GM23338 (cell line): Measurements from ENCODE around the gene ERRFI1. TPM values are rescaled to one million over a fixed set of nuclear protein-coding genes. Genes with fewer than 3 reads are reported as not detected.

ENCODE experiments used
- ATAC-seq: fragments of 200-7000 bp; cut with Tn5 transposase; 3 replicates; pipeline ENCODE4 v1.9.1; 2020
- DNase-seq: peaks from one replicate; pipeline ENCODE4 v3.0.0-alpha.2; 2015; ENCODE audit warnings: low spot score
- H2AFZ ChIP-seq: fragments of 200-600 bp; sonication (generic); 2 replicates; pipeline ENCODE4 v1.8.0; 2016; ENCODE audit warnings: antibody characterized with exemption, mild to moderate bottlenecking, moderate library complexity
- H3F3A ChIP-seq: fragments of 200-600 bp; sonication (generic); replicated peaks from 2 replicates; pipeline ENCODE4 v1.8.0; 2017; ENCODE audit warnings: antibody characterized with exemption, mixed run types, low read depth
- H3K27ac ChIP-seq: fragments of 200-600 bp; sonication (generic); 2 replicates; pipeline ENCODE4 v1.6.1; 2016; ENCODE audit warnings: low read depth
- H3K27me3 ChIP-seq: fragments of 200-600 bp; sonication (generic); 2 replicates; pipeline ENCODE4 v1.8.0; 2016; ENCODE audit warnings: mild to moderate bottlenecking, mixed run types, moderate library complexity; ENCODE audit not compliant: insufficient read depth
- H3K36me3 ChIP-seq: fragments of 200-600 bp; sonication (generic); 2 replicates; pipeline ENCODE4 v1.8.0; 2016; ENCODE audit warnings: mild to moderate bottlenecking; ENCODE audit not compliant: insufficient read depth
- H3K4me1 ChIP-seq: fragments of 200-600 bp; sonication (generic); 2 replicates; pipeline ENCODE4 v1.8.0; 2016; ENCODE audit warnings: mild to moderate bottlenecking, moderate library complexity; ENCODE audit not compliant: insufficient read depth
- H3K4me2 ChIP-seq: fragments of 200-600 bp; sonication (generic); 2 replicates; pipeline ENCODE4 v1.7.1; 2017; ENCODE audit warnings: mixed run types
- H3K4me3 ChIP-seq: fragments of 200-600 bp; sonication (generic); 2 replicates; pipeline ENCODE4 v1.6.1; 2016; ENCODE audit warnings: mixed run types
- H3K79me2 ChIP-seq: fragments of 200-600 bp; sonication (generic); replicated peaks from 2 replicates; pipeline ENCODE4 v1.8.0; 2017; ENCODE audit warnings: mild to moderate bottlenecking; ENCODE audit not compliant: insufficient read depth
- H3K9me2 ChIP-seq: fragments of 200-600 bp; sonication (generic); 2 replicates; pipeline ENCODE4 v1.8.0; 2017; ENCODE audit not compliant: insufficient read depth
- H4K20me1 ChIP-seq: fragments of 200-600 bp; sonication (generic); replicated peaks from 2 replicates; pipeline ENCODE4 v1.8.0; 2017; ENCODE audit warnings: mild to moderate bottlenecking; ENCODE audit not compliant: insufficient read depth
- H3K27ac Mint-ChIP-seq: 2 replicates; pipeline ENCODE4 v1.8.0; 2020; ENCODE audit warnings: inconsistent platforms, mild to moderate bottlenecking, moderate library complexity, mixed read lengths
- H3K27me3 Mint-ChIP-seq: 3 replicates; pipeline ENCODE4 v1.8.0; 2022; ENCODE audit warnings: low read depth, mild to moderate bottlenecking, moderate library complexity, mixed read lengths, inconsistent platforms; ENCODE audit not compliant: insufficient read depth, poor library complexity
- H3K36me3 Mint-ChIP-seq: 3 replicates; pipeline ENCODE4 v1.8.0; 2021; ENCODE audit warnings: low read depth, mild to moderate bottlenecking, inconsistent platforms, moderate library complexity, mixed read lengths
- H3K4me1 Mint-ChIP-seq: 3 replicates; pipeline ENCODE4 v1.8.0; 2020; ENCODE audit warnings: mild to moderate bottlenecking, inconsistent platforms, mixed read lengths
- H3K4me3 Mint-ChIP-seq: 3 replicates; pipeline ENCODE4 v1.8.0; 2021; ENCODE audit warnings: moderate library complexity, mild to moderate bottlenecking, inconsistent platforms, mixed read lengths
- H3K9me3 Mint-ChIP-seq: 3 replicates; pipeline ENCODE4 v1.8.0; 2020; ENCODE audit warnings: moderate library complexity, mild to moderate bottlenecking, inconsistent platforms, mixed read lengths
- CREB1 ChIP-seq: fragments of 250-450 bp; sonication (Bioruptor Pico); IDR thresholded peaks from 2 replicates; pipeline ENCODE4 v1.5.0; 2020; ENCODE audit warnings: low read depth, mild to moderate bottlenecking, moderate library complexity
- EZH2 ChIP-seq: fragments of 200-600 bp; sonication (generic); IDR thresholded peaks from one replicate; pipeline ENCODE4 v1.8.0; 2017; ENCODE audit warnings: antibody characterized with exemption, mild to moderate bottlenecking, low read depth; ENCODE audit not compliant: unreplicated experiment
- EZH2phosphoT487 ChIP-seq: fragments of 200-600 bp; sonication (generic); IDR thresholded peaks from one replicate; pipeline ENCODE4 v1.8.1; 2018; ENCODE audit warnings: antibody characterized with exemption; ENCODE audit not compliant: unreplicated experiment
- JUNB ChIP-seq: IDR thresholded peaks from one replicate; pipeline ENCODE4 v1.6.1; 2016; ENCODE audit warnings: antibody characterized with exemption; ENCODE audit not compliant: unreplicated experiment
- NANOG ChIP-seq: IDR thresholded peaks from 2 replicates; pipeline ENCODE4 v1.6.1; 2016; ENCODE audit warnings: antibody characterized with exemption, borderline replicate concordance
- POLR2AphosphoS5 ChIP-seq: IDR thresholded peaks from 2 replicates; pipeline ENCODE4 v1.6.1; 2016; ENCODE audit warnings: antibody characterized with exemption, low read depth
- STAT1 ChIP-seq: IDR thresholded peaks from one replicate; pipeline ENCODE4 v1.6.1; 2016; ENCODE audit warnings: antibody characterized with exemption; ENCODE audit not compliant: unreplicated experiment
- ZNF114 ChIP-seq: fragments of 250-450 bp; sonication (Bioruptor Pico); IDR thresholded peaks from 2 replicates; pipeline ENCODE4 v1.5.0; 2020; ENCODE audit warnings: mild to moderate bottlenecking, moderate library complexity
- ZNF331 ChIP-seq: fragments of 250-450 bp; sonication (Bioruptor Pico); IDR thresholded peaks from 2 replicates; pipeline ENCODE4 v1.5.0; 2020; ENCODE audit warnings: low read depth, mild to moderate bottlenecking, moderate library complexity
- polyA plus RNA-seq: library from polyadenylated mRNA; unstranded; fragments of >200 nt; fragmentation: Nextera tagmentation; extraction: Ambion mirVana; gene quantifications from 2 replicates; pipeline ENCODE4 v1.2.1, GENCODE V29; 2016
- total RNA-seq: library from RNA; depleted of rRNA; stranded (reverse); fragments of >200 nt; shearing (Covaris generic); gene quantifications from 2 replicates; pipeline ENCODE4 v1.2.3, GENCODE V29; 2014
- TF ChIP-seq, protein P1 (sequence below): IDR thresholded peaks from 2 replicates; pipeline ENCODE4 v1.6.1; 2016; ENCODE audit warnings: antibody characterized with exemption
- TF ChIP-seq, protein P2 (sequence below): IDR thresholded peaks from one replicate; pipeline ENCODE4 v1.6.1; 2018; ENCODE audit warnings: antibody characterized with exemption; ENCODE audit not compliant: unreplicated experiment
- TF ChIP-seq, protein P3 (sequence below), 2 experiments: fragments of 200-600 bp in 1 of 2; sonication (generic) in 1 of 2; conservative IDR thresholded peaks; 2 replicates each; pipeline versions ENCODE4 v1.5.1 to v1.6.1; 2016 to 2017; ENCODE audit warnings: antibody characterized with exemption in 2 of 2, low read depth in 2 of 2, mild to moderate bottlenecking in 2 of 2, moderate library complexity in 1 of 2
- TF ChIP-seq, protein P4 (sequence below): fragments of 250-450 bp; sonication (Bioruptor Pico); IDR thresholded peaks from 2 replicates; pipeline ENCODE4 v1.5.0; 2020; ENCODE audit warnings: mild to moderate bottlenecking, moderate library complexity

Gene ERRFI1
- total and polyA plus RNA-seq, 2 experiments from 2014 or later: 22.9 to 59.8 TPM

DNA sequence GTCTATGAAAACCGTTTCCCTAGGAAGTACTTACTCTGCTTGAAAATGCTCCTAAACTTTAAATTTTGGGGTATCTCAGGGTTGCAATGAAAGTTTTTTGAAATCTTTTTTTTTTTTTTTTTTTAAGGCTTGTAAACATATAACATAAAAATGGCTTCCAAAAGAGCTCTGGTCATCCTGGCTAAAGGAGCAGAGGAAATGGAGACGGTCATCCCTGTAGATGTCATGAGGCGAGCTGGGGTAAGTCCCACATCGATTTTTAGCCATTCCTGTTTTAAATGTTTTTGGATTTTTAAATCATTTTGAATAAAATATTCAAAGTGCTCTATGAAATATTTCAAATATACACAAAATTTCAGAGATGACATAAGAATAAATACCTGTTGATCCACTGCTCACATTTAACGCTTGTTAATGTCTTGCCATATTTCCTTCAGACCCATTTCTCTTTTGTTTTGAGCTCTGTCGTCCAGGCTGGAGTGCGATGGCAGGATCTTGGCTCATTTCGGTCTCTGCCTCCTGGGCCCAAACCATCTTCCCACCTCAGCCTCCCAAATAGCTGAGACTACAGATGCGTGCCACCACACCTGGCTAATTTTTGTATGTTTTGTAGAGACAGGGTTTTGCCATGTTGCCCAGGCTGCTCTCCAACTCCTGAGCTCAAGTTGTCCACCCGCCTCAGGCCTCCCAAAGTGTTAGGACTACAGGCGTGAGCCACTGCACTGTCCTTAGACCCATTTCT, 63.3 kb downstream of the ERRFI1 start:
- TF ChIP-seq, protein P1, sequence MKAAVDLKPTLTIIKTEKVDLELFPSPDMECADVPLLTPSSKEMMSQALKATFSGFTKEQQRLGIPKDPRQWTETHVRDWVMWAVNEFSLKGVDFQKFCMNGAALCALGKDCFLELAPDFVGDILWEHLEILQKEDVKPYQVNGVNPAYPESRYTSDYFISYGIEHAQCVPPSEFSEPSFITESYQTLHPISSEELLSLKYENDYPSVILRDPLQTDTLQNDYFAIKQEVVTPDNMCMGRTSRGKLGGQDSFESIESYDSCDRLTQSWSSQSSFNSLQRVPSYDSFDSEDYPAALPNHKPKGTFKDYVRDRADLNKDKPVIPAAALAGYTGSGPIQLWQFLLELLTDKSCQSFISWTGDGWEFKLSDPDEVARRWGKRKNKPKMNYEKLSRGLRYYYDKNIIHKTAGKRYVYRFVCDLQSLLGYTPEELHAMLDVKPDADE: no peak
- TF ChIP-seq EZH2phosphoT487 (no peak), EZH2 (no peak), POLR2AphosphoS5 (no peak), NANOG (no peak), CREB1 (CRISPR knock-in tag) (no peak), JUNB (no peak), STAT1 (no peak), ZNF331 (CRISPR knock-in tag) (no peak), ZNF114 (no peak)
- TF ChIP-seq, protein P2, sequence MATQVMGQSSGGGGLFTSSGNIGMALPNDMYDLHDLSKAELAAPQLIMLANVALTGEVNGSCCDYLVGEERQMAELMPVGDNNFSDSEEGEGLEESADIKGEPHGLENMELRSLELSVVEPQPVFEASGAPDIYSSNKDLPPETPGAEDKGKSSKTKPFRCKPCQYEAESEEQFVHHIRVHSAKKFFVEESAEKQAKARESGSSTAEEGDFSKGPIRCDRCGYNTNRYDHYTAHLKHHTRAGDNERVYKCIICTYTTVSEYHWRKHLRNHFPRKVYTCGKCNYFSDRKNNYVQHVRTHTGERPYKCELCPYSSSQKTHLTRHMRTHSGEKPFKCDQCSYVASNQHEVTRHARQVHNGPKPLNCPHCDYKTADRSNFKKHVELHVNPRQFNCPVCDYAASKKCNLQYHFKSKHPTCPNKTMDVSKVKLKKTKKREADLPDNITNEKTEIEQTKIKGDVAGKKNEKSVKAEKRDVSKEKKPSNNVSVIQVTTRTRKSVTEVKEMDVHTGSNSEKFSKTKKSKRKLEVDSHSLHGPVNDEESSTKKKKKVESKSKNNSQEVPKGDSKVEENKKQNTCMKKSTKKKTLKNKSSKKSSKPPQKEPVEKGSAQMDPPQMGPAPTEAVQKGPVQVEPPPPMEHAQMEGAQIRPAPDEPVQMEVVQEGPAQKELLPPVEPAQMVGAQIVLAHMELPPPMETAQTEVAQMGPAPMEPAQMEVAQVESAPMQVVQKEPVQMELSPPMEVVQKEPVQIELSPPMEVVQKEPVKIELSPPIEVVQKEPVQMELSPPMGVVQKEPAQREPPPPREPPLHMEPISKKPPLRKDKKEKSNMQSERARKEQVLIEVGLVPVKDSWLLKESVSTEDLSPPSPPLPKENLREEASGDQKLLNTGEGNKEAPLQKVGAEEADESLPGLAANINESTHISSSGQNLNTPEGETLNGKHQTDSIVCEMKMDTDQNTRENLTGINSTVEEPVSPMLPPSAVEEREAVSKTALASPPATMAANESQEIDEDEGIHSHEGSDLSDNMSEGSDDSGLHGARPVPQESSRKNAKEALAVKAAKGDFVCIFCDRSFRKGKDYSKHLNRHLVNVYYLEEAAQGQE: no peak
- TF ChIP-seq, protein P3, sequence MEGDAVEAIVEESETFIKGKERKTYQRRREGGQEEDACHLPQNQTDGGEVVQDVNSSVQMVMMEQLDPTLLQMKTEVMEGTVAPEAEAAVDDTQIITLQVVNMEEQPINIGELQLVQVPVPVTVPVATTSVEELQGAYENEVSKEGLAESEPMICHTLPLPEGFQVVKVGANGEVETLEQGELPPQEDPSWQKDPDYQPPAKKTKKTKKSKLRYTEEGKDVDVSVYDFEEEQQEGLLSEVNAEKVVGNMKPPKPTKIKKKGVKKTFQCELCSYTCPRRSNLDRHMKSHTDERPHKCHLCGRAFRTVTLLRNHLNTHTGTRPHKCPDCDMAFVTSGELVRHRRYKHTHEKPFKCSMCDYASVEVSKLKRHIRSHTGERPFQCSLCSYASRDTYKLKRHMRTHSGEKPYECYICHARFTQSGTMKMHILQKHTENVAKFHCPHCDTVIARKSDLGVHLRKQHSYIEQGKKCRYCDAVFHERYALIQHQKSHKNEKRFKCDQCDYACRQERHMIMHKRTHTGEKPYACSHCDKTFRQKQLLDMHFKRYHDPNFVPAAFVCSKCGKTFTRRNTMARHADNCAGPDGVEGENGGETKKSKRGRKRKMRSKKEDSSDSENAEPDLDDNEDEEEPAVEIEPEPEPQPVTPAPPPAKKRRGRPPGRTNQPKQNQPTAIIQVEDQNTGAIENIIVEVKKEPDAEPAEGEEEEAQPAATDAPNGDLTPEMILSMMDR (conservative IDR thresholded peaks at IDR 0.05; ENCODE audit: low read depth in 2 of 2): no peak
- TF ChIP-seq, protein P4, sequence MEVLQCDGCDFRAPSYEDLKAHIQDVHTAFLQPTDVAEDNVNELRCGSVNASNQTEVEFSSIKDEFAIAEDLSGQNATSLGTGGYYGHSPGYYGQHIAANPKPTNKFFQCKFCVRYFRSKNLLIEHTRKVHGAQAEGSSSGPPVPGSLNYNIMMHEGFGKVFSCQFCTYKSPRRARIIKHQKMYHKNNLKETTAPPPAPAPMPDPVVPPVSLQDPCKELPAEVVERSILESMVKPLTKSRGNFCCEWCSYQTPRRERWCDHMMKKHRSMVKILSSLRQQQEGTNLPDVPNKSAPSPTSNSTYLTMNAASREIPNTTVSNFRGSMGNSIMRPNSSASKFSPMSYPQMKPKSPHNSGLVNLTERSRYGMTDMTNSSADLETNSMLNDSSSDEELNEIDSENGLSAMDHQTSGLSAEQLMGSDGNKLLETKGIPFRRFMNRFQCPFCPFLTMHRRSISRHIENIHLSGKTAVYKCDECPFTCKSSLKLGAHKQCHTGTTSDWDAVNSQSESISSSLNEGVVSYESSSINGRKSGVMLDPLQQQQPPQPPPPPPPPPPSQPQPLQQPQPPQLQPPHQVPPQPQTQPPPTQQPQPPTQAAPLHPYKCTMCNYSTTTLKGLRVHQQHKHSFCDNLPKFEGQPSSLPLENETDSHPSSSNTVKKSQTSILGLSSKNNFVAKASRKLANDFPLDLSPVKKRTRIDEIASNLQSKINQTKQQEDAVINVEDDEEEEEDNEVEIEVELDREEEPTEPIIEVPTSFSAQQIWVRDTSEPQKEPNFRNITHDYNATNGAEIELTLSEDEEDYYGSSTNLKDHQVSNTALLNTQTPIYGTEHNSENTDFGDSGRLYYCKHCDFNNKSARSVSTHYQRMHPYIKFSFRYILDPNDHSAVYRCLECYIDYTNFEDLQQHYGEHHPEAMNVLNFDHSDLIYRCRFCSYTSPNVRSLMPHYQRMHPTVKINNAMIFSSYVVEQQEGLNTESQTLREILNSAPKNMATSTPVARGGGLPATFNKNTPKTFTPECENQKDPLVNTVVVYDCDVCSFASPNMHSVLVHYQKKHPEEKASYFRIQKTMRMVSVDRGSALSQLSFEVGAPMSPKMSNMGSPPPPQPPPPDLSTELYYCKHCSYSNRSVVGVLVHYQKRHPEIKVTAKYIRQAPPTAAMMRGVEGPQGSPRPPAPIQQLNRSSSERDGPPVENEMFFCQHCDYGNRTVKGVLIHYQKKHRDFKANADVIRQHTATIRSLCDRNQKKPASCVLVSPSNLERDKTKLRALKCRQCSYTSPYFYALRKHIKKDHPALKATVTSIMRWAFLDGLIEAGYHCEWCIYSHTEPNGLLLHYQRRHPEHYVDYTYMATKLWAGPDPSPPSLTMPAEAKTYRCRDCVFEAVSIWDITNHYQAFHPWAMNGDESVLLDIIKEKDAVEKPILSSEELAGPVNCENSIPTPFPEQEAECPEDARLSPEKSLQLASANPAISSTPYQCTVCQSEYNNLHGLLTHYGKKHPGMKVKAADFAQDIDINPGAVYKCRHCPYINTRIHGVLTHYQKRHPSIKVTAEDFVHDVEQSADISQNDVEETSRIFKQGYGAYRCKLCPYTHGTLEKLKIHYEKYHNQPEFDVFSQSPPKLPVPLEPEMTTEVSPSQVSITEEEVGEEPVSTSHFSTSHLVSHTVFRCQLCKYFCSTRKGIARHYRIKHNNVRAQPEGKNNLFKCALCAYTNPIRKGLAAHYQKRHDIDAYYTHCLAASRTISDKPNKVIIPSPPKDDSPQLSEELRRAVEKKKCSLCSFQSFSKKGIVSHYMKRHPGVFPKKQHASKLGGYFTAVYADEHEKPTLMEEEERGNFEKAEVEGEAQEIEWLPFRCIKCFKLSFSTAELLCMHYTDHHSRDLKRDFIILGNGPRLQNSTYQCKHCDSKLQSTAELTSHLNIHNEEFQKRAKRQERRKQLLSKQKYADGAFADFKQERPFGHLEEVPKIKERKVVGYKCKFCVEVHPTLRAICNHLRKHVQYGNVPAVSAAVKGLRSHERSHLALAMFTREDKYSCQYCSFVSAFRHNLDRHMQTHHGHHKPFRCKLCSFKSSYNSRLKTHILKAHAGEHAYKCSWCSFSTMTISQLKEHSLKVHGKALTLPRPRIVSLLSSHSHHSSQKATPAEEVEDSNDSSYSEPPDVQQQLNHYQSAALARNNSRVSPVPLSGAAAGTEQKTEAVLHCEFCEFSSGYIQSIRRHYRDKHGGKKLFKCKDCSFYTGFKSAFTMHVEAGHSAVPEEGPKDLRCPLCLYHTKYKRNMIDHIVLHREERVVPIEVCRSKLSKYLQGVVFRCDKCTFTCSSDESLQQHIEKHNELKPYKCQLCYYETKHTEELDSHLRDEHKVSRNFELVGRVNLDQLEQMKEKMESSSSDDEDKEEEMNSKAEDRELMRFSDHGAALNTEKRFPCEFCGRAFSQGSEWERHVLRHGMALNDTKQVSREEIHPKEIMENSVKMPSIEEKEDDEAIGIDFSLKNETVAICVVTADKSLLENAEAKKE: no peak
- Histone ChIP-seq H2AFZ (no peak overlapping the region), H3K4me3 (peak overlapping the region; percentile 92), H3F3A (no peaks in the 10 kb centered on the region; the same call in 1 of the 2 replicates), H3K27me3 (no peaks in the 10 kb centered on the region), H3K79me2 (peaks cover 59% of the 10 kb centered on the region), H3K27ac (peak overlapping the region; percentile 21; the same call in 1 of the 2 replicates), H3K4me1 (peaks cover 8% of the 10 kb centered on the region), H3K9me2 (no peaks in the 10 kb centered on the region), H3K36me3 (peaks cover 42% of the 10 kb centered on the region), H4K20me1 (peaks cover 22% of the 10 kb centered on the region), H3K4me2 (peak overlapping the region; percentile 88)
- Mint-ChIP-seq H3K9me3 (no peaks in the 10 kb centered on the region; the same call in 2 of the 3 replicates), H3K27me3 (peaks cover 10% of the 10 kb centered on the region), H3K4me1 (peaks cover 6% of the 10 kb centered on the region; the same call in 1 of the 3 replicates), H3K27ac (peak overlapping the region; percentile 88; the same call in 1 of the 2 replicates), H3K4me3 (peak overlapping the region; percentile 98), H3K36me3 (peaks cover 55% of the 10 kb centered on the region)
- DNase-seq (no peak), ATAC-seq (no peak)
